HepG2 (cell line): Measurements from ENCODE around the gene DNAJC8. TPM values are rescaled to one million over a fixed set of nuclear protein-coding genes. Genes with fewer than 3 reads are reported as not detected.

Source experiments
- ATAC-seq: fragments of 200-7000 bp; cut with Tn5 transposase; 3 replicates; pipeline ENCODE4 v1.9.1; 2020; ENCODE audit warnings: mild to moderate bottlenecking, moderate library complexity
- BruUV-seq: library from RNA; stranded (reverse); fragments of 400-500 nt; replicated peaks from 2 replicates; lab custom pipeline; 2021; lab: Mats Ljungman, UMichigan
- CTCF ChIA-PET: fragments of 300-600 bp; formaldehyde crosslinking; extraction: SDS; loops from one replicate; lab custom pipeline; 2021; ENCODE audit warnings: low total read pairs, inconsistent platforms, low intra/inter-chr PET ratio; lab: Yijun Ruan, JAX
- POLR2A ChIA-PET: fragments of 350-600 bp; sonication (Branson Sonifier 250); formaldehyde crosslinking; loops from one replicate; lab custom pipeline; 2020; ENCODE audit warnings: antibody characterized with exemption, inconsistent platforms; lab: Yijun Ruan, JAX
- DNase-seq: peaks from one replicate; pipeline ENCODE4 v3.0.0-alpha.2; 2015; ENCODE audit warnings: low spot score
- FAIRE-seq: peaks from 3 replicates; lab custom pipeline; 2011; peaks lifted over from hg19 to GRCh38; lab: Jason Lieb, UNC
- H2AFZ ChIP-seq: one replicate; pipeline ENCODE4 v1.6.1; 2011; ENCODE audit warnings: low read length, inconsistent platforms
- H3K27ac ChIP-seq: fragments of 300-600 bp; 3 replicates; pipeline ENCODE4 v1.8.0; 2011; ENCODE audit warnings: mixed run types, mild to moderate bottlenecking, mixed read lengths, low read length, inconsistent platforms; ENCODE audit not compliant: insufficient read depth; ENCODE audit errors: extremely low read length
- H3K27me3 ChIP-seq, 2 experiments: fragments of 200-600 bp in 1 of 2; 2 replicates in 1 of 2; 3 replicates in 1 of 2; pipeline versions ENCODE4 v1.6.0 to v1.8.0; 2011; ENCODE audit warnings: low read length in 2 of 2, mild to moderate bottlenecking in 2 of 2, moderate library complexity in 2 of 2, inconsistent platforms in 1 of 2; ENCODE audit not compliant: insufficient read depth in 2 of 2, control insufficient read depth in 1 of 2
- H3K36me3 ChIP-seq, 2 experiments: fragments of 200-600 bp in 1 of 2; replicated peaks in 1 of 2; 2 replicates in 1 of 2; 3 replicates in 1 of 2; pipeline versions ENCODE4 v1.5.1 to v1.8.0; 2011; ENCODE audit warnings: low read length in 2 of 2, inconsistent platforms in 1 of 2; ENCODE audit not compliant: insufficient read depth in 2 of 2, control insufficient read depth in 1 of 2
- H3K4me1 ChIP-seq: 2 replicates; pipeline ENCODE4 v1.5.1; 2012; ENCODE audit warnings: low read length, inconsistent platforms; ENCODE audit not compliant: insufficient read depth
- H3K4me2 ChIP-seq: 2 replicates; pipeline ENCODE4 v1.6.0; 2011; ENCODE audit warnings: low read depth, low read length, inconsistent platforms
- H3K4me3 ChIP-seq, 3 experiments: fragments of 200-600 bp in 1 of 3; sonication (generic), shearing (Covaris generic) in 1 of 3; replicated peaks in 1 of 3; 2 replicates each; pipeline ENCODE4 v1.5.1; 2011 to 2016; ENCODE audit warnings: low read length in 3 of 3, inconsistent platforms in 2 of 3, low read depth in 2 of 3, mild to moderate bottlenecking in 2 of 3, control low read depth in 1 of 3, mixed read lengths in 1 of 3; ENCODE audit not compliant: insufficient read depth in 1 of 3
- H3K79me2 ChIP-seq: one replicate; pipeline ENCODE4 v1.6.1; 2011; ENCODE audit warnings: low read length, inconsistent platforms; ENCODE audit not compliant: insufficient read depth
- H3K9ac ChIP-seq: 2 replicates; pipeline ENCODE4 v1.6.0; 2011; ENCODE audit warnings: mild to moderate bottlenecking, low read depth, low read length, inconsistent platforms; ENCODE audit not compliant: insufficient read depth
- H3K9me3 ChIP-seq: 2 replicates; pipeline ENCODE4 v1.5.1; 2012; ENCODE audit warnings: mild to moderate bottlenecking, low read length
- H4K20me1 ChIP-seq: 2 replicates; pipeline ENCODE4 v1.6.0; 2011; ENCODE audit warnings: inconsistent platforms, mild to moderate bottlenecking, low read length, moderate library complexity; ENCODE audit not compliant: insufficient read depth
- CEBPZ ChIP-seq: IDR thresholded peaks from 2 replicates; pipeline ENCODE4 v1.6.1; 2012; ENCODE audit warnings: low read length, improper control_type of control experiment
- DMTF1 ChIP-seq: sonication (generic); formaldehyde crosslinking; IDR thresholded peaks from 2 replicates; pipeline ENCODE4 v1.4.0; 2020; ENCODE audit warnings: mild to moderate bottlenecking, missing genetic modification reagents
- GPN1 ChIP-seq: sonication (generic); formaldehyde crosslinking; IDR thresholded peaks from 2 replicates; pipeline ENCODE4 v1.5.1; 2020; ENCODE audit warnings: missing genetic modification reagents, borderline replicate concordance
- ISL2 ChIP-seq: sonication (generic); formaldehyde crosslinking; IDR thresholded peaks from 2 replicates; pipeline ENCODE4 v1.5.0; 2020; ENCODE audit warnings: missing genetic modification reagents
- SNAI1 ChIP-seq: sonication (generic); formaldehyde crosslinking; IDR thresholded peaks from 2 replicates; pipeline ENCODE4 v1.5.0; 2020; ENCODE audit warnings: mild to moderate bottlenecking, missing genetic modification reagents, borderline replicate concordance
- ZNF230 ChIP-seq: sonication (generic); formaldehyde crosslinking; IDR thresholded peaks from 2 replicates; pipeline ENCODE4 v1.4.0; 2020; ENCODE audit warnings: mild to moderate bottlenecking, missing genetic modification reagents
- ZNF772 ChIP-seq: sonication (generic); formaldehyde crosslinking; IDR thresholded peaks from 2 replicates; pipeline ENCODE4 v1.5.0; 2020; ENCODE audit warnings: mild to moderate bottlenecking, missing genetic modification reagents
- WGBS: methylation state at CpG from one replicate; pipeline ENCODE4 v1.1.6; 2017; ENCODE audit warnings: low lambda C conversion rate; 5-methylcytosine and 5-hydroxymethylcytosine counted together
- in situ Hi-C: cut with HindIII; loops from 2 replicates; pipeline ENCODE4 v1.10.0; 2017; ENCODE audit warnings: low pct_unique_long_range_greater_than_20kb; ENCODE audit not compliant: extremely low pct_ligation_motif_present
- intact Hi-C: fragments of 100-400 bp; cut with micrococcal nuclease; formaldehyde crosslinking; loops from one replicate; pipeline ENCODE4 v1.10.0; 2022; ENCODE audit not compliant: unreplicated experiment
- polyA plus RNA-seq, 8 experiments: library from polyadenylated mRNA; depleted of rRNA in 3 of 8; stranded (reverse) in 7 of 8; unstranded in 1 of 8; fragments of >200 nt; fragmentation: Illumina TruSeq in 4 of 8; extraction: Trizol in 4 of 8; gene quantifications; 2 replicates each; pipeline versions ENCODE4 v1.2.1 to v1.2.3, GENCODE V29; 2011 to 2016; ENCODE audit warnings: low read depth in 4 of 8, missing spikeins in 1 of 8, mixed read lengths in 1 of 8; ENCODE audit not compliant: insufficient read depth in 1 of 8
- total RNA-seq, 5 experiments: library from RNA; depleted of rRNA; stranded (reverse); fragments of >200 nt; fragmentation: Illumina TruSeq; extraction: Trizol; gene quantifications; 2 replicates each; pipeline ENCODE4 v1.2.3, GENCODE V29; 2016; ENCODE audit warnings: low read depth in 1 of 5

The DNAJC8 gene
- total and polyA plus RNA-seq, 2 of the 13 experiments (the other 11 are each of a cell fraction or from before 2014, with no cell fraction given): 54.5 to 126 TPM

- no peaks in the 10 kb centered on the region for H3K9me3 ChIP-seq
- TF ChIP-seq ZNF230 (no peak), CEBPZ (no peak), SNAI1 (CRISPR knock-in tag) (no peak), GPN1 (CRISPR knock-in tag) (no peak), DMTF1 (CRISPR knock-in tag) (no peak), ZNF772 (CRISPR knock-in tag) (no peak), ISL2 (CRISPR knock-in tag) (no peak)
- TF ChIP-seq, all 625 proteins: peak for 0
- H2AFZ ChIP-seq: no peak overlapping the region
- ATAC-seq (no peak), FAIRE-seq (no peak), DNase-seq (no peak)
- CTCF ChIA-PET: no interaction called here
- POLR2A ChIA-PET: no interaction called here
- H3K27me3 ChIP-seq: no peaks in the 10 kb centered on the region
- H3K79me2 ChIP-seq: no peaks in the 10 kb centered on the region
- H3K27ac ChIP-seq: no peak overlapping the region
- H3K4me1 ChIP-seq: peaks cover 18% of the 10 kb centered on the region
- no peaks in the 10 kb centered on the region for H4K20me1 ChIP-seq
- 100% methylated on average over 5 of the region's 5 CpGs for WGBS
- H3K4me2 ChIP-seq: no peak overlapping the region
- H3K36me3 ChIP-seq: peaks cover 39 to 82% of the 10 kb centered on the region in 2 experiments
- intact Hi-C loops: no loop called here
- in situ Hi-C loops: no loop called here
- BruUV-seq: no TSS peak
- H3K4me3 ChIP-seq: no peak overlapping the region
- no peak overlapping the region for H3K9ac ChIP-seq
Observed at GRCh38 chr1:28278763-28279162, 45.9 kb upstream of the DNAJC8 start.
